ENCODE measurements around the gene INPP1.

GRCh38 chr2:190407246-190407661 lies 63.9 kb downstream of the INPP1 start:
- TF ChIP-seq CTCF (IDR thresholded peaks at IDR 0.05; ENCODE audit: poor library complexity), result no peak
- TF ChIP-seq EZH2 (IDR thresholded peaks at IDR 0.05; ENCODE audit: borderline replicate concordance), result no peak
- no peak for TF ChIP-seq EZH2phosphoT487 (IDR thresholded peaks at IDR 0.05; ENCODE audit: low read depth, severe bottlenecking, unreplicated experiment)
